Measurements from ENCODE around the gene ANO10. TPM values are rescaled to one million over a fixed set of nuclear protein-coding genes. Genes with fewer than 3 reads are reported as not detected.

Gene ANO10
- polyA plus RNA-seq, 1 donor: 21.5 TPM

DNA sequence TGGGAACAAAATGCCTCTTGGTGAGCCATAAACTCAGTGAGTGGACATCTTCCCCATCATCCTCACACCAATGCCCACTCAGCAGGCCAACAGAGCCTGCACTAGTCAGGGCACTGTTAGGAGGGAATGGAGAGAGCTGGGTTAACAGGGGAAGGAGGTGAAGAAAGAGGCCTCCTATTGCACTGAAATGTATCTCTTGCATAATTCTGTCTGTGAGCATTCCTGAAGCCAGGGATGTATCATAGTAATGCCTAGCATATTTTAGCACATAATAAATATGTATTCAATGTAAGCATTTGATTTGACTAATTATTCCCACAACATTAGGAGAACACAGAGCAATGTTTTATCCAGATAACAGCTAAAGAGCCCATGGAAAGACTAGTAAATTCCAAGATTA, 81.2 kb downstream of the ANO10 start:
- no peak for DNase-seq
- H3K9me3 ChIP-seq (ENCODE audit: control insufficient read depth, low read depth, low read length): no peaks in the 10 kb centered on the region
- no peaks in the 10 kb centered on the region for H3K27me3 ChIP-seq (ENCODE audit: control insufficient read depth, insufficient read depth, low read length)
- no peak overlapping the region for H3K4me3 ChIP-seq (ENCODE audit: low read length)
- H3K4me1 ChIP-seq (ENCODE audit: control insufficient read depth, insufficient read depth, low read length): peaks cover 4% of the 10 kb centered on the region
- H3K27ac ChIP-seq (ENCODE audit: low read length): no peak overlapping the region
- no peaks in the 10 kb centered on the region for H3K36me3 ChIP-seq (ENCODE audit: control insufficient read depth, insufficient read depth, low read length)

GRCh38 chr3:43539321-43539720, 82.5 kb downstream of the ANO10 start:
- Histone ChIP-seq H3K4me3 (ENCODE audit: low read length) (no peak overlapping the region), H3K27me3 (ENCODE audit: control insufficient read depth, insufficient read depth, low read length) (no peaks in the 10 kb centered on the region), H3K9me3 (ENCODE audit: control insufficient read depth, low read depth, low read length) (no peaks in the 10 kb centered on the region), H3K4me1 (ENCODE audit: control insufficient read depth, insufficient read depth, low read length) (peaks cover 4% of the 10 kb centered on the region), H3K36me3 (ENCODE audit: control insufficient read depth, insufficient read depth, low read length) (no peaks in the 10 kb centered on the region), H3K27ac (ENCODE audit: low read length) (no peak overlapping the region)
- DNase-seq: no peak
- 100% methylated on average over 2 of the region's 3 CpGs for WGBS (ENCODE audit: insufficient coverage, low lambda C conversion rate)

- Histone ChIP-seq H3K27ac (ENCODE audit: low read length) (no peak overlapping the region), H3K9me3 (ENCODE audit: control insufficient read depth, low read depth, low read length) (no peaks in the 10 kb centered on the region), H3K4me3 (ENCODE audit: low read length) (no peak overlapping the region), H3K36me3 (ENCODE audit: control insufficient read depth, insufficient read depth, low read length) (no peaks in the 10 kb centered on the region), H3K4me1 (ENCODE audit: control insufficient read depth, insufficient read depth, low read length) (no peaks in the 10 kb centered on the region), H3K27me3 (ENCODE audit: control insufficient read depth, insufficient read depth, low read length) (no peaks in the 10 kb centered on the region)
- no peak for DNase-seq
These were observed 84.6 kb downstream of the ANO10 start for GRCh38 chr3:43537225-43537624.

- Histone ChIP-seq H3K27me3 (ENCODE audit: control insufficient read depth, insufficient read depth, low read length) (no peaks in the 10 kb centered on the region), H3K4me3 (ENCODE audit: low read length) (no peak overlapping the region), H3K36me3 (ENCODE audit: control insufficient read depth, insufficient read depth, low read length) (no peaks in the 10 kb centered on the region), H3K27ac (ENCODE audit: low read length) (no peak overlapping the region), H3K9me3 (ENCODE audit: control insufficient read depth, low read depth, low read length) (no peaks in the 10 kb centered on the region), H3K4me1 (ENCODE audit: control insufficient read depth, insufficient read depth, low read length) (no peaks in the 10 kb centered on the region)
- WGBS (ENCODE audit: insufficient coverage, low lambda C conversion rate): no CpG with 5 or more reads among the region's 1 CpG
- DNase-seq: no peak
These were observed 87.1 kb downstream of the ANO10 start for GRCh38 chr3:43534675-43535074.

- H3K4me1 ChIP-seq (ENCODE audit: control insufficient read depth, insufficient read depth, low read length): no peaks in the 10 kb centered on the region
These were observed 88.8 kb downstream of the ANO10 start for GRCh38 chr3:43533009-43533408.

GRCh38 chr3:43531835-43532234, 90.0 kb downstream of the ANO10 start:
- WGBS (ENCODE audit: insufficient coverage, low lambda C conversion rate): no CpG with 5 or more reads among the region's 3 CpGs
- H3K4me3 ChIP-seq (ENCODE audit: low read length): no peak overlapping the region
- H3K4me1 ChIP-seq (ENCODE audit: control insufficient read depth, insufficient read depth, low read length): no peaks in the 10 kb centered on the region
- DNase-seq: no peak
- H3K27me3 ChIP-seq (ENCODE audit: control insufficient read depth, insufficient read depth, low read length): no peaks in the 10 kb centered on the region
- H3K27ac ChIP-seq (ENCODE audit: low read length): no peak overlapping the region
- no peaks in the 10 kb centered on the region for H3K36me3 ChIP-seq (ENCODE audit: control insufficient read depth, insufficient read depth, low read length)
- no peaks in the 10 kb centered on the region for H3K9me3 ChIP-seq (ENCODE audit: control insufficient read depth, low read depth, low read length)

More at GRCh38 chr3:43533009-43533408, 88.8 kb downstream of the ANO10 start:
- DNase-seq: no peak
- Histone ChIP-seq H3K9me3 (ENCODE audit: control insufficient read depth, low read depth, low read length) (no peaks in the 10 kb centered on the region), H3K27ac (ENCODE audit: low read length) (no peak overlapping the region), H3K36me3 (ENCODE audit: control insufficient read depth, insufficient read depth, low read length) (no peaks in the 10 kb centered on the region), H3K4me3 (ENCODE audit: low read length) (no peak overlapping the region), H3K27me3 (ENCODE audit: control insufficient read depth, insufficient read depth, low read length) (no peaks in the 10 kb centered on the region)
- 100% methylated on average over 1 of the region's 3 CpGs for WGBS (ENCODE audit: insufficient coverage, low lambda C conversion rate)

GRCh38 chr3:43528498-43529099, 93.2 kb downstream of the ANO10 start:
- Histone ChIP-seq H3K4me1 (ENCODE audit: control insufficient read depth, insufficient read depth, low read length) (peaks cover 3% of the 10 kb centered on the region), H3K27me3 (ENCODE audit: control insufficient read depth, insufficient read depth, low read length) (no peaks in the 10 kb centered on the region), H3K9me3 (ENCODE audit: control insufficient read depth, low read depth, low read length) (no peaks in the 10 kb centered on the region), H3K27ac (ENCODE audit: low read length) (no peak overlapping the region), H3K4me3 (ENCODE audit: low read length) (no peak overlapping the region), H3K36me3 (ENCODE audit: control insufficient read depth, insufficient read depth, low read length) (no peaks in the 10 kb centered on the region)
- no peak for DNase-seq

DNA sequence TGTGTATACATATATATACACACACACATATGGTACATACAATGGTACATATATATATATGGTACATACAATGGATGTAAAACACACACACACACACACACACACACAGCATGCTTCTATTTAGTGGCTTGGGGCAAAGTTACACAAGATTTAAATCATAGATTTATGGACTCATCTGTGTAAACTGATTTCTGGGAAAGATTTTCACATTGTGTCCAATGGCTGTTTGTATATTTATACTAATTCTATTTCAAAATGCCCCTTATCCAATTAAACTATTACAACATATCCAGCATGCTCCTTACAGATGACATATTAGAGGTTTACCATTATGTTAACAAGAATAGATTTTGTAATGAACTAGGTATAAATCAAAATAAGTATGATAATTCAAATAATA, 94.9 kb downstream of the ANO10 start:
- Histone ChIP-seq H3K9me3 (ENCODE audit: control insufficient read depth, low read depth, low read length) (no peaks in the 10 kb centered on the region), H3K4me1 (ENCODE audit: control insufficient read depth, insufficient read depth, low read length) (peaks cover 15% of the 10 kb centered on the region), H3K27ac (ENCODE audit: low read length) (no peak overlapping the region), H3K36me3 (ENCODE audit: control insufficient read depth, insufficient read depth, low read length) (no peaks in the 10 kb centered on the region), H3K4me3 (ENCODE audit: low read length) (no peak overlapping the region), H3K27me3 (ENCODE audit: control insufficient read depth, insufficient read depth, low read length) (no peaks in the 10 kb centered on the region)
- no peak for DNase-seq

DNA sequence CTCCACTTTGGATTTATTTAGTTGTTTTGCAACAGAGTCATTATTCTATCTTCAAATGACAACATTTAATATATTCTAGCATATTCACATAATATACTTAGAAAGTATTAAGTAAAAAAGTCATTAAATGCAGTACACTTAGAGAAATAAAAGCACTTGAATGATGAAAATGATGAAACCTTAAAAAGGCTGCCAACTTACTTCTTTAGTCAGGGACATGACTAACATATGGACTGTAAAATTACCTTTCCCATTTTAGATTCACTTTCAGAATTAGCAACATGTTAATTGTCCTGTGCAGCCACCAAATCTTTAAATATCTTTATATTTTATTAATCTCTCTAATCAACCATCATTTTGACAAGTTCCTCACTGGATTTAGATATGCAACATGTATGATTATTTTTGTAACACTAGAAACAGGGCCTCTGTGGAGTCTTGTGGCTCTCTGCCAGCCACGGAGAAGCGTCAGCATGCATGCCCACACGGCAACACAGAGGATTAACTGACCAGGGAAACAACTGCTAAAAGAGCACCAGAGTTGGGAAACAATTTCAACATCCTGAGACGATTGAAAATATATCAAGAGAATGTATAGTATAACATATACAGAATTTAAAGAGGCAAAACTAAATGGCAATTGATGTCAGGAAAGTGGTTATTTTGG, 95.7 kb downstream of the ANO10 start:
- no peaks in the 10 kb centered on the region for H3K27me3 ChIP-seq (ENCODE audit: control insufficient read depth, insufficient read depth, low read length)
- H3K4me3 ChIP-seq (ENCODE audit: low read length): no peak overlapping the region
- WGBS (ENCODE audit: insufficient coverage, low lambda C conversion rate): 93% methylated on average over 3 of the region's 4 CpGs
- H3K9me3 ChIP-seq (ENCODE audit: control insufficient read depth, low read depth, low read length): no peaks in the 10 kb centered on the region
- peaks cover 15% of the 10 kb centered on the region for H3K4me1 ChIP-seq (ENCODE audit: control insufficient read depth, insufficient read depth, low read length)
- no peaks in the 10 kb centered on the region for H3K36me3 ChIP-seq (ENCODE audit: control insufficient read depth, insufficient read depth, low read length)
- DNase-seq: no peak
- no peak overlapping the region for H3K27ac ChIP-seq (ENCODE audit: low read length)

DNA sequence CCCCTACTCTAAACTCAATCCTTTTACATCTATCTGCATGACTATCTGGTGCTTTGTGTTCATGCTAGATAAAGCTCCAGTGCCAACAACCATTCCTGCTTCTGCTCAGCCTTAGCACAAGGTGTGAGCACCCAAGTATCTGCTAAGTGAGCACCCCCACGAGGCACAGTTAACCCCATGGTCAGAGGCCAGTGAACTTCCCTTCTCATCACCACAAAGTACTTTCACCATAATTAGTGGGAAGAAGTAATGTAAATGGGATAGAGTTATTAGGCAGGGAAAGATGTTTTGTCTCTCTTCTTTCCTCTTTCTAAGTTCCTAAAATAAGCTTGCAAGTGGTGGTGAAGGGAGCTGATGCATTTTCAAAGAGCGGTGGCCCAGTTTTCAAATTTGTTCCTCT, 96.4 kb downstream of the ANO10 start:
- peaks cover 15% of the 10 kb centered on the region for H3K4me1 ChIP-seq (ENCODE audit: control insufficient read depth, insufficient read depth, low read length)
- H3K27ac ChIP-seq (ENCODE audit: low read length): no peak overlapping the region
- no peaks in the 10 kb centered on the region for H3K27me3 ChIP-seq (ENCODE audit: control insufficient read depth, insufficient read depth, low read length)
- WGBS (ENCODE audit: insufficient coverage, low lambda C conversion rate): 89% methylated on average over 1 of the region's 2 CpGs
- no peak for DNase-seq
- H3K4me3 ChIP-seq (ENCODE audit: low read length): no peak overlapping the region
- H3K36me3 ChIP-seq (ENCODE audit: control insufficient read depth, insufficient read depth, low read length): no peaks in the 10 kb centered on the region
- H3K9me3 ChIP-seq (ENCODE audit: control insufficient read depth, low read depth, low read length): no peaks in the 10 kb centered on the region

DNA sequence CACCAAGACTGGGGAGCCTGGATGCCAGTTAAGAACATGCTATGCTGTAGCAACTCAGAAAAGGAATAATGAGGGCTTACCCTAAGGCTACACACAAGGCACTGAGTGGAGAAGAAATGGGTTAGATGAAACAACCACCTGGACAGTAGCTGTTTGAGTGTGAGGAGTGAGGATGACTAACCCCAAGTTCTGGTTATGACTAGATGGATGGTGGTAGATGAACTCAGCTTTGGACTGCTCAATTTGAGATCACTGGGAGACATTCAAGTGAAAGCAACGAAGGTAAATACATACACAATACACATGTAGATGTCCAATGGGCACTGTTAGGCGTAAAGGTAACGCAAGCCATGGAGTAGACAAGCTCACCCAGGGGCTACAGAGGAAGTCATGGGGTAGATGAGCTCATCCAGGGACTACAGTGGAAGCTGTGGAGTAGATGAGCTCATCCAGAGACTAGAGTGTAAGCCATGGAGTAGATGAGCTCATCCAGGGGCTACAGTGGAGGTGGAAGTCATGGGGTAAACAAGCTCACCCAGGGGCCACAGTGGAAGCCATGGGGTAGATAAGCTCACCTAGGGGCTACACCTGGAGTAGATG, 98.3 kb downstream of the ANO10 start:
- Histone ChIP-seq H3K9me3 (ENCODE audit: control insufficient read depth, low read depth, low read length) (no peaks in the 10 kb centered on the region), H3K27ac (ENCODE audit: low read length) (peak overlapping the region; percentile 74), H3K4me3 (ENCODE audit: low read length) (no peak overlapping the region), H3K27me3 (ENCODE audit: control insufficient read depth, insufficient read depth, low read length) (no peaks in the 10 kb centered on the region), H3K4me1 (ENCODE audit: control insufficient read depth, insufficient read depth, low read length) (peaks cover 15% of the 10 kb centered on the region), H3K36me3 (ENCODE audit: control insufficient read depth, insufficient read depth, low read length) (no peaks in the 10 kb centered on the region)
- no peak for DNase-seq
- no CpG with 5 or more reads among the region's 3 CpGs for WGBS (ENCODE audit: insufficient coverage, low lambda C conversion rate)

Data from large intestine (tissue), 3 donors.